HL-60 (cell line): Measurements from ENCODE around the gene CACNA1C.

Experiments used
- GABPA ChIP-seq: IDR thresholded peaks from 2 replicates; pipeline ENCODE4 v1.6.1; 2012; ENCODE audit warnings: low read depth
- TF ChIP-seq, protein P1 (sequence below): IDR thresholded peaks from one replicate; pipeline ENCODE4 v1.5.1; 2011; ENCODE audit warnings: low read length, control low read depth, inconsistent platforms; ENCODE audit not compliant: insufficient read depth

DNA sequence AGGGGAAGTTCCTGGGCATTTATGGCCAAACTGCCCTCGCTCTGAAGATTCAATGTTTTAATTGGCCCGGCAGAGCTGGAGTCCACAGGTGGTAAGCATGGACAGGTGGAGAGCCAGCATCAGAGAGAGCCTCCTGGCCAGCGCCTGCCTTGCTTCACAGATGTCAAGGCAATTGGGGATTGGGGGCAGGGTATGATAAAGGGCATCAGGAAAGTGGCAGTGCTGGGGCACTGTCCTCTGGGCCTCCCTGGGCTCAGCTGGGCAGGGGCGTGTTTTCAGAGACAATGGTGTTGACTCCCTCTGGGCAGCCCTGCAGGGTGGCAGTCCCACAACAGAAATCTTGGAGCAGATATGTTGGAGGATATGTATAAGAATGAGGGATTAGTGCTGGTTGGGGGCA lies 237.3 kb downstream of the CACNA1C start:
- TF ChIP-seq, protein P1, sequence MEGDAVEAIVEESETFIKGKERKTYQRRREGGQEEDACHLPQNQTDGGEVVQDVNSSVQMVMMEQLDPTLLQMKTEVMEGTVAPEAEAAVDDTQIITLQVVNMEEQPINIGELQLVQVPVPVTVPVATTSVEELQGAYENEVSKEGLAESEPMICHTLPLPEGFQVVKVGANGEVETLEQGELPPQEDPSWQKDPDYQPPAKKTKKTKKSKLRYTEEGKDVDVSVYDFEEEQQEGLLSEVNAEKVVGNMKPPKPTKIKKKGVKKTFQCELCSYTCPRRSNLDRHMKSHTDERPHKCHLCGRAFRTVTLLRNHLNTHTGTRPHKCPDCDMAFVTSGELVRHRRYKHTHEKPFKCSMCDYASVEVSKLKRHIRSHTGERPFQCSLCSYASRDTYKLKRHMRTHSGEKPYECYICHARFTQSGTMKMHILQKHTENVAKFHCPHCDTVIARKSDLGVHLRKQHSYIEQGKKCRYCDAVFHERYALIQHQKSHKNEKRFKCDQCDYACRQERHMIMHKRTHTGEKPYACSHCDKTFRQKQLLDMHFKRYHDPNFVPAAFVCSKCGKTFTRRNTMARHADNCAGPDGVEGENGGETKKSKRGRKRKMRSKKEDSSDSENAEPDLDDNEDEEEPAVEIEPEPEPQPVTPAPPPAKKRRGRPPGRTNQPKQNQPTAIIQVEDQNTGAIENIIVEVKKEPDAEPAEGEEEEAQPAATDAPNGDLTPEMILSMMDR = no peak
- no peak for TF ChIP-seq GABPA
